LNCAP (cell line): ENCODE measurements around the gene PABPN1L.

Experiments
- CTCF ChIP-seq: fragments of 450-650 bp; IDR thresholded peaks from 2 replicates; pipeline ENCODE4 v1.5.1; 2017; ENCODE audit warnings: mild to moderate bottlenecking

PABPN1L gene

GRCh38 chr16:88822281-88823040, 44.0 kb downstream of the PABPN1L start:
- no peak for TF ChIP-seq CTCF

- TF ChIP-seq CTCF, result no peak; the same call in 1 of the 2 replicates
Observed at GRCh38 chr16:88821168-88821850, 45.2 kb downstream of the PABPN1L start.

GRCh38 chr16:88820385-88821025, 46.0 kb downstream of the PABPN1L start:
- no peak for TF ChIP-seq CTCF

GRCh38 chr16:88819126-88819525, 47.3 kb downstream of the PABPN1L start:
- TF ChIP-seq CTCF, result no peak

GRCh38 chr16:88818575-88818874, 47.9 kb downstream of the PABPN1L start:
- no peak for TF ChIP-seq CTCF

- TF ChIP-seq CTCF, result no peak
Observed at GRCh38 chr16:88817785-88818574, 48.5 kb downstream of the PABPN1L start.
